Activated CD4-positive, alpha-beta T cell treated with anti-CD3 and anti-CD28 coated beads for 36 hours (primary cell): Measurements from ENCODE around the gene CCR6. TPM values are rescaled to one million over a fixed set of nuclear protein-coding genes. Genes with fewer than 3 reads are reported as not detected.

Experiments used
- ATAC-seq: fragments of 200-7000 bp; cut with Tn5 transposase; one replicate; pipeline ENCODE4 v1.10.0; 2021; ENCODE audit warnings: mild to moderate bottlenecking, moderate library complexity
- CTCF ChIA-PET: fragments of 350-600 bp; sonication (Branson Sonifier 250); formaldehyde crosslinking; loops from one replicate; lab custom pipeline; 2021; ENCODE audit warnings: antibody characterized with exemption; lab: Charles Lee
- POLR2A ChIA-PET: fragments of 350-600 bp; sonication (Branson Sonifier 250); formaldehyde crosslinking; loops from one replicate; lab custom pipeline; 2021; ENCODE audit warnings: antibody characterized with exemption, inconsistent platforms; lab: Charles Lee
- DNase-seq: peaks from one replicate; pipeline ENCODE4 v3.0.0-alpha.2; 2020
- H3K27ac Mint-ChIP-seq: one replicate; pipeline ENCODE4 v1.8.0; 2021; ENCODE audit warnings: mixed read lengths
- H3K27me3 Mint-ChIP-seq: one replicate; pipeline ENCODE4 v1.8.0; 2021; ENCODE audit warnings: mixed read lengths
- H3K36me3 Mint-ChIP-seq: one replicate; pipeline ENCODE4 v1.8.0; 2021; ENCODE audit warnings: low read depth, mixed read lengths
- H3K4me1 Mint-ChIP-seq: one replicate; pipeline ENCODE4 v1.8.0; 2021; ENCODE audit warnings: mixed read lengths
- H3K4me3 Mint-ChIP-seq: one replicate; pipeline ENCODE4 v1.8.0; 2021; ENCODE audit warnings: mild to moderate bottlenecking, moderate library complexity, mixed read lengths
- H3K9me3 Mint-ChIP-seq: one replicate; pipeline ENCODE4 v1.8.0; 2021; ENCODE audit warnings: low read depth, mixed read lengths
- intact Hi-C, 2 experiments: fragments of 100-400 bp; cut with DNase I in 1 of 2; cut with micrococcal nuclease in 1 of 2; formaldehyde crosslinking; loops; one replicate each; pipeline versions ENCODE4 v1.14.2 to v1.15.1; 2022 to 2024; cut with DNase I, micrococcal nuclease
- total RNA-seq, 2 experiments: library from RNA; stranded (reverse); gene quantifications; one replicate each; pipeline ENCODE4 v1.2.3, GENCODE V29; 2021

Gene CCR6
- total RNA-seq, 2 experiments from 2014 or later = 3.4 to 4.0 TPM

GRCh38 chr6:167111597-167111996 is 11.3 kb upstream of the CCR6 start:
- H3K4me3 Mint-ChIP-seq = peak overlapping the region; percentile 73
- CTCF ChIA-PET = no interaction called here
- H3K27me3 Mint-ChIP-seq = no peaks in the 10 kb centered on the region
- H3K36me3 Mint-ChIP-seq = no peaks in the 10 kb centered on the region
- intact Hi-C loops = loop anchor here (2.0 kb wide), 1 partner anchor 33 kb away; no protein-coding TSS in a partner anchor
- H3K9me3 Mint-ChIP-seq = no peaks in the 10 kb centered on the region
- DNase-seq (no peak), ATAC-seq (peak; percentile 28)
- peak overlapping the region; percentile 81 for H3K27ac Mint-ChIP-seq
- POLR2A ChIA-PET = no interaction called here
- H3K4me1 Mint-ChIP-seq = peaks cover 54% of the 10 kb centered on the region

- Mint-ChIP-seq H3K36me3 (no peaks in the 10 kb centered on the region), H3K27ac (peak overlapping the region; percentile 71), H3K4me3 (peak overlapping the region; percentile 73), H3K9me3 (no peaks in the 10 kb centered on the region), H3K4me1 (peaks cover 54% of the 10 kb centered on the region), H3K27me3 (no peaks in the 10 kb centered on the region)
- DNase-seq (no peak), ATAC-seq (no peak)
- POLR2A ChIA-PET = no interaction called here
- CTCF ChIA-PET = interaction anchor here (0.6 kb wide), 1 partner anchor 79 kb away, joined by 4 read pairs; no protein-coding TSS in a partner anchor
- intact Hi-C loops = no loop called here
Measured at GRCh38 chr6:167112421-167112820, 10.5 kb upstream of the CCR6 start.

GRCh38 chr6:167113047-167113754 is 9.7 kb upstream of the CCR6 start:
- peak overlapping the region; percentile 73 for H3K4me3 Mint-ChIP-seq
- POLR2A ChIA-PET = interaction anchor here (1.7 kb wide), 1 partner anchor 65 kb away, joined by 7 read pairs; no protein-coding TSS in a partner anchor
- H3K27me3 Mint-ChIP-seq = no peaks in the 10 kb centered on the region
- peaks cover 57% of the 10 kb centered on the region for H3K4me1 Mint-ChIP-seq
- intact Hi-C loops = no loop called here
- CTCF ChIA-PET = interaction anchor here (0.6 kb wide), 1 partner anchor 80 kb away, joined by 4 read pairs; no protein-coding TSS in a partner anchor
- H3K27ac Mint-ChIP-seq = peak overlapping the region; percentile 84
- H3K9me3 Mint-ChIP-seq = no peaks in the 10 kb centered on the region
- H3K36me3 Mint-ChIP-seq = no peaks in the 10 kb centered on the region
- no peak for ATAC-seq
- no peak for DNase-seq

- DNase-seq (peak; percentile 83), ATAC-seq (peak; percentile 68)
- no peaks in the 10 kb centered on the region for H3K36me3 Mint-ChIP-seq
- H3K9me3 Mint-ChIP-seq = no peaks in the 10 kb centered on the region
- peaks cover 63% of the 10 kb centered on the region for H3K4me1 Mint-ChIP-seq
- POLR2A ChIA-PET = interaction anchor here (0.6 to 1.7 kb wide), 2 partner anchors 14 to 66 kb away, joined by 3 to 7 read pairs; no protein-coding TSS in a partner anchor
- intact Hi-C loops = loop anchor here (2.0 kb wide), 2 partner anchors 65 to 67 kb away; no protein-coding TSS in a partner anchor
- H3K27me3 Mint-ChIP-seq = no peaks in the 10 kb centered on the region
- peak overlapping the region; percentile 73 for H3K4me3 Mint-ChIP-seq
- CTCF ChIA-PET = no interaction called here
- H3K27ac Mint-ChIP-seq = peak overlapping the region; percentile 84
Measured at GRCh38 chr6:167113935-167114910, 8.7 kb upstream of the CCR6 start.

- Mint-ChIP-seq H3K27me3 (no peaks in the 10 kb centered on the region), H3K27ac (peak overlapping the region; percentile 84), H3K4me1 (peaks cover 72% of the 10 kb centered on the region), H3K9me3 (no peaks in the 10 kb centered on the region), H3K4me3 (peak overlapping the region; percentile 73), H3K36me3 (no peaks in the 10 kb centered on the region)
- ATAC-seq = no peak
- DNase-seq = no peak
- intact Hi-C loops = loop anchor here (2.0 kb wide), 2 partner anchors 66 to 68 kb away; no protein-coding TSS in a partner anchor
- CTCF ChIA-PET = no interaction called here
- POLR2A ChIA-PET = interaction anchor here (0.7 to 1.7 kb wide), 2 partner anchors 21 to 67 kb away, joined by 3 to 7 read pairs; no protein-coding TSS in a partner anchor
Measured at GRCh38 chr6:167115054-167115453, 7.8 kb upstream of the CCR6 start.

DNA sequence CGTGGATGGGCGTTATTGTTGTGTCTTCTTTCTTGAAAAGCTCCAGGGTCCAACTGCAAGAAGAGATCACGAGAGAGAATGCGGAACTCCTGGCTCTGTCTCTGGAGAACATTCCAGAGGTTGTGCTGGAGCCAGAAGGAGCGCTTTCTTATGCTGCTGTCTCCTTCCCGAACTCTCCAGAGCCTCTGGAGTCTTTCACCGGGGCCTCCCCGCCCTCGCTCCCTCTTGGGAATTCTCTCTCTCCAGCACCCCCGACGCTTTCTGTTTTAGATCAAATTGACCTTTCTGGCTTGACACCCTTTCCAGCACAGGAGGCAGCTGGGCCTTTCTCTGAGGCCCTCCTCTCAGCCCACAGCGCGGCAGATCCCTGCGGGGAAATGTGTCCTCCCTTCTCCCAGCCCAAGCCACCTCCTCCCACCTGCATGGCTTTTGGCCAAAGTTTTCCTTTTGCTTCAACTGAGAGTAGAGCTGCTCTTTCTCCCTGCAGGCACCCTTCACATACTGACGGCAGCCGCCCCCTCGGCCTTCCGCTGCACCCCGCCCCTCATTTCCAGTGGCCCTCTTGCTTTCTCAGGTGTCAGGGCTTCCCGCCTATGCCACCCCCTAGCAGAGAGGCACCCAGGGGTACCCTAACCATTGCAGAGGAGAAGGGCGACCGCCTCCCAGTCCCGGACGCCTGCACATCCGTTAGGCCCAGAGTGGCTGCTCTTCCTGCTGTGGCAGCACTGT is 6.6 kb upstream of the CCR6 start:
- POLR2A ChIA-PET = interaction anchor here (1.1 kb wide), 1 partner anchor 68 kb away, joined by 4 read pairs; no protein-coding TSS in a partner anchor
- Mint-ChIP-seq H3K4me1 (peaks cover 78% of the 10 kb centered on the region), H3K4me3 (no peak overlapping the region), H3K27ac (peak overlapping the region; percentile 0), H3K36me3 (no peaks in the 10 kb centered on the region), H3K9me3 (no peaks in the 10 kb centered on the region), H3K27me3 (no peaks in the 10 kb centered on the region)
- ATAC-seq (no peak), DNase-seq (no peak)
- CTCF ChIA-PET = interaction anchor here (0.6 to 0.7 kb wide), 2 partner anchors 325 to 562 kb away, joined by 3 read pairs; no protein-coding TSS in a partner anchor
- intact Hi-C loops = no loop called here

- ChIA-PET CTCF (no interaction called here), POLR2A (interaction anchor here (1.1 kb wide), 1 partner anchor 69 kb away, joined by 4 read pairs; no protein-coding TSS in a partner anchor)
- no peak overlapping the region for H3K4me3 Mint-ChIP-seq
- no peak for DNase-seq
- H3K36me3 Mint-ChIP-seq = no peaks in the 10 kb centered on the region
- no peak for ATAC-seq
- intact Hi-C loops = no loop called here
- H3K27me3 Mint-ChIP-seq = no peaks in the 10 kb centered on the region
- H3K9me3 Mint-ChIP-seq = no peaks in the 10 kb centered on the region
- H3K27ac Mint-ChIP-seq = no peak overlapping the region
- peaks cover 80% of the 10 kb centered on the region for H3K4me1 Mint-ChIP-seq
Measured at GRCh38 chr6:167116838-167117228, 6.1 kb upstream of the CCR6 start.

DNA sequence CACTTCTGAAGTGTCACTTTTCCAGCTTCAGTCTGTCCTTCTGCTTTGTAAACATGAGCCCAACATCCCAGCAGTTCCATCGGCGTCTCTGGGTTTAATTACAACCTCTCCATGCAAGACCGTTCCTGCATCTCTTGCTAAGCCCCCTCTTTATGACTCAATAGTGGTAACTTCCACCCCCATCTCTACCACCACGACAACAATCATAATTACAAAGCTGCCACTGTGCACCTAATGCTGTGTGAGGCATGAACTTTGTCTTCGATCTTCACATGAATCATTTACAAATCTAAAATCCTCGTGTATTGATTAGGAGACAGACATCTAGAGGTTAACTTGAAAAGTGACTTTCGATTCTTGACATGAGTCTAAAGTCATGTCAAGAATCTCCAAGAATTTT is 4.9 kb upstream of the CCR6 start:
- DNase-seq (no peak), ATAC-seq (peak; percentile 11)
- peak overlapping the region; percentile 8 for H3K27ac Mint-ChIP-seq
- peaks cover 74% of the 10 kb centered on the region for H3K4me1 Mint-ChIP-seq
- POLR2A ChIA-PET = interaction anchor here (1.3 kb wide), 1 partner anchor 71 kb away, joined by 3 read pairs; no protein-coding TSS in a partner anchor
- no peak overlapping the region for H3K4me3 Mint-ChIP-seq
- intact Hi-C loops = loop anchor here in 1 of 2 experiments (1.0 kb wide), 1 partner anchor 119 kb away; the partner anchor contains the start of gene CEP43
- H3K36me3 Mint-ChIP-seq = no peaks in the 10 kb centered on the region
- no peaks in the 10 kb centered on the region for H3K27me3 Mint-ChIP-seq
- CTCF ChIA-PET = interaction anchor here (0.6 to 1.2 kb wide), 3 partner anchors 11 to 235 kb away, joined by 3 to 4 read pairs (median 4); no protein-coding TSS in a partner anchor
- H3K9me3 Mint-ChIP-seq = no peaks in the 10 kb centered on the region

DNA sequence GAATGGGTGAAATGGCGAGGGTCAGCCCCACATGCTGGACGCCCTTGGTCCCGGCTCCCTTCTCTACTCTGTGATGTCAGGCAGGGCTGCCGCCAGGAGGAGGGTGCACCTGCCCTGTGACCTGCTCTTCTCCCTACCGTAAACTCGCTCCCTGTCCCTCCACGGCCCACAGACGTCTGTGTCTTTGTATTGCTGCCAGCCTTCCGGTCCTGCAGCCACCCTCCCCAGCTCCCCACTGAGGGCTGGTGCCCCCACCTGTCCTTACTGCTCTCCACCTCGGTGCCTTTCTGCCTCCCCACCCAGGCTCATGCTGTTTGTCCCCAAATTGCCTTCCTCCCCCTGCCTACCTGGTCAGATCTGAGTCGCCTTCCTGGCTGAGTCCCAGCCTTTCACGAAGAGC is 4.1 kb upstream of the CCR6 start:
- H3K36me3 Mint-ChIP-seq = no peaks in the 10 kb centered on the region
- peak overlapping the region; percentile 26 for H3K4me3 Mint-ChIP-seq
- CTCF ChIA-PET = no interaction called here

More for the DNA sequence above, 4.1 kb upstream of the CCR6 start:
- Mint-ChIP-seq H3K27me3 (no peaks in the 10 kb centered on the region), H3K9me3 (no peaks in the 10 kb centered on the region), H3K27ac (peak overlapping the region; percentile 69), H3K4me1 (peaks cover 70% of the 10 kb centered on the region)
- intact Hi-C loops = loop anchor here in 1 of 2 experiments (1.0 kb wide), 1 partner anchor 120 kb away; the partner anchor contains the start of gene CEP43
- ATAC-seq (no peak), DNase-seq (no peak)
- POLR2A ChIA-PET = interaction anchor here (1.3 kb wide), 1 partner anchor 71 kb away, joined by 3 read pairs; no protein-coding TSS in a partner anchor
